Keratinocyte (primary cell): ENCODE data around the gene SLC25A5.

ENCODE experiments used
- EZH2 ChIP-seq: IDR thresholded peaks from one replicate; pipeline ENCODE4 v1.6.1; 2012; ENCODE audit warnings: inconsistent platforms, mild to moderate bottlenecking, low read length, moderate library complexity
- TF ChIP-seq, protein P1 (sequence below), 3 experiments: IDR thresholded peaks in 1 of 3; conservative IDR thresholded peaks in 1 of 3; optimal IDR thresholded peaks in 1 of 3; 2 replicates in 2 of 3; 3 replicates in 1 of 3; pipeline versions ENCODE3 to v1.5.1; 2011; ENCODE audit warnings: low read length in 3 of 3, mild to moderate bottlenecking in 3 of 3, moderate library complexity in 2 of 3, control low read depth in 1 of 3, inconsistent platforms in 1 of 3; ENCODE audit not compliant: insufficient read depth in 2 of 3; ENCODE audit errors: extremely low read depth in 1 of 3

DNA sequence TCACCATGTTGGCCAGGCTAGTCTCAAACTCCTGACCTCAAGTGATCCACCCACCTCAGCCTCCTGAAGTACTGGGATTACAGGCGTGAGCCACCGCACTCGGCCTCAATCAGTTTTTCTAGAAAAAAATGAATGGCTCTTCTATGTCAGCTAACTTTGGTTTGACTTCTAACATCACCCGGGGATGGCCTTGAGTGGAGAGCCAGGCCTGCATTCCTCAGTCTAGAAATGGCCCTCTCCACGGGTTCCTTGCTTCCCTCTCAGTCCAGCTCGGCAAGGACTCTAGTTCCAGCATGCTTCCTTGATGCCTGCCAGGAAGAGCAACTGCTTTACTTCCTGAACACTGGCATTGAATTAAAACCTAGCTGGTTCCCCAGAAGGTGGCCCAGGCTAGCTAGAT lies 39.0 kb downstream of the SLC25A5 start:
- TF ChIP-seq, protein P1, sequence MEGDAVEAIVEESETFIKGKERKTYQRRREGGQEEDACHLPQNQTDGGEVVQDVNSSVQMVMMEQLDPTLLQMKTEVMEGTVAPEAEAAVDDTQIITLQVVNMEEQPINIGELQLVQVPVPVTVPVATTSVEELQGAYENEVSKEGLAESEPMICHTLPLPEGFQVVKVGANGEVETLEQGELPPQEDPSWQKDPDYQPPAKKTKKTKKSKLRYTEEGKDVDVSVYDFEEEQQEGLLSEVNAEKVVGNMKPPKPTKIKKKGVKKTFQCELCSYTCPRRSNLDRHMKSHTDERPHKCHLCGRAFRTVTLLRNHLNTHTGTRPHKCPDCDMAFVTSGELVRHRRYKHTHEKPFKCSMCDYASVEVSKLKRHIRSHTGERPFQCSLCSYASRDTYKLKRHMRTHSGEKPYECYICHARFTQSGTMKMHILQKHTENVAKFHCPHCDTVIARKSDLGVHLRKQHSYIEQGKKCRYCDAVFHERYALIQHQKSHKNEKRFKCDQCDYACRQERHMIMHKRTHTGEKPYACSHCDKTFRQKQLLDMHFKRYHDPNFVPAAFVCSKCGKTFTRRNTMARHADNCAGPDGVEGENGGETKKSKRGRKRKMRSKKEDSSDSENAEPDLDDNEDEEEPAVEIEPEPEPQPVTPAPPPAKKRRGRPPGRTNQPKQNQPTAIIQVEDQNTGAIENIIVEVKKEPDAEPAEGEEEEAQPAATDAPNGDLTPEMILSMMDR (optimal IDR thresholded peaks at IDR 0.05 in 1 of 3, IDR thresholded peaks at IDR 0.05 in 1 of 3, conservative IDR thresholded peaks at IDR 0.05 in 1 of 3; ENCODE audit: extremely low read depth in 1 of 3, insufficient read depth in 2 of 3, low read length in 3 of 3) = no peak
- no peak for TF ChIP-seq EZH2
